AG08395 (cell line): ENCODE measurements around the gene PNKP.

Source experiments
- DNase-seq: peaks from one replicate; pipeline ENCODE4 v3.0.0; 2012; ENCODE audit warnings: mixed read lengths, low spot score

PNKP gene

DNA sequence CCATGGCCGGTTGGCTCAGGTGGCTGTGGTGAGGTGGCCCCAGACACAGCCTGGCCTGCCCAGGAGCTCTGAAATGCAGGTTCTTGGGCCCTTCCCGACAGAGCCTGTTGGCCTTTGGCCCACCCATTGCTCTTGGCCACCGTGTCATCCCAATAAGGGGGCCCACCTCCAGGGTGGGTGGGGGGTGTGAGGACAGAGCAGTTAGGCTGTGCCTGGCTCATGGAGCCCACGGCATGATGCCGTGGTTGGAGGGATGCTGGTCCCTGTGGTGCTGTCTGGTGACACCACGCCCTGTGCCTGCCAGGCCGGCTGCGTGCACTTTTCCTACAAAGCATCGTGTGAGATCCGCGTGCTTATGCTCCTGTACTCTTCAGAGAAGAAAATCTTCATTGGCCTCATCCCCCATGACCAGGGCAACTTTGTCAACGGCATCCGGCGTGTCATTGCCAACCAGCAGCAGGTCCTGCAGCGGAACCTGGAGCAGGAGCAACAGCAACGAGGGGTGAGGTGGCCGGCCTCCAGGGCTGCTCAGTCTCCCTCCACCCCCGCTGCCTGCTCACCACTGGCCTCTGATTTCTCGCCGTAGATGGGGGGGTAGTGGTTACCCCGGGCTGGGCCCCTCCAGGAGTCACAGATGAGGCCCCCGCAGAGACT is 7.6 kb downstream of the PNKP start:
- DNase-seq = no peak

- DNase-seq = no peak
Observed at GRCh38 chr19:49858088-49858985, 9.0 kb downstream of the PNKP start.

DNA sequence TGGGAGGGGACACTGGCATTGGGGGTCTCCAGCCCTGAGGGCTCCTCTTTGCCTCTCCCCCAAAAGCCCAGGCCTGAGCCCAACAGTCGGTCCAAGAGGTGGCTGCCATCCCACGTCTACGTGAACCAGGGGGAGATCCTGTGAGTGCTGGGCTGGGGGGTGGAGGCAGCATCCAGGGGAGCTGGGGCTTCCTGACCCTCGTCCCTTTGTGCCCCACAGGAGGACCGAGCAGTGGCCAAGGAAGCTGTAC is 9.6 kb downstream of the PNKP start:
- no peak for DNase-seq

- DNase-seq = no peak
Observed at GRCh38 chr19:49857061-49857837, 10.1 kb downstream of the PNKP start.

DNA sequence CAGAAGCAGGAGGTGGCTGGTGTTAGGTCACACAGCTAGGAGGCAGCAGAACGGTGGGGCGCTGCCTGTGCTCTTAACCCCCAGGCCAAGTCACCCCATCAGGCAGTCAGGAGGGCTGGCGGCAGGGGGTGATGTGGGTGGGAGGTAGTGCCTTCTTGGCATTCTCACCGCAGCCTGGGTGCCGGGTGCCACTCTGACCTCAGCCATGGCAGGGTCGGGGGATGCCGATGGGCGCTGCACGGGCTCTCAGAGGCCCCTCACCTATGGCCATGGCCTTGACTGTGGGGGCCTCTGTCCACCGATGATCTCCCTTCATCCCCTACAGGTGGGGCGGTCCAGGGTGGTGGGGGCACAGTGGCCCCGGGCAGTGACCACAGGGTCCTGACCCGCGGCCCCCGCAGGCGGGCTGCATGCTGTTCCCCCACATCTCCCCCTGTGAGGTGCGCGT is 10.8 kb downstream of the PNKP start:
- no peak for DNase-seq

DNA sequence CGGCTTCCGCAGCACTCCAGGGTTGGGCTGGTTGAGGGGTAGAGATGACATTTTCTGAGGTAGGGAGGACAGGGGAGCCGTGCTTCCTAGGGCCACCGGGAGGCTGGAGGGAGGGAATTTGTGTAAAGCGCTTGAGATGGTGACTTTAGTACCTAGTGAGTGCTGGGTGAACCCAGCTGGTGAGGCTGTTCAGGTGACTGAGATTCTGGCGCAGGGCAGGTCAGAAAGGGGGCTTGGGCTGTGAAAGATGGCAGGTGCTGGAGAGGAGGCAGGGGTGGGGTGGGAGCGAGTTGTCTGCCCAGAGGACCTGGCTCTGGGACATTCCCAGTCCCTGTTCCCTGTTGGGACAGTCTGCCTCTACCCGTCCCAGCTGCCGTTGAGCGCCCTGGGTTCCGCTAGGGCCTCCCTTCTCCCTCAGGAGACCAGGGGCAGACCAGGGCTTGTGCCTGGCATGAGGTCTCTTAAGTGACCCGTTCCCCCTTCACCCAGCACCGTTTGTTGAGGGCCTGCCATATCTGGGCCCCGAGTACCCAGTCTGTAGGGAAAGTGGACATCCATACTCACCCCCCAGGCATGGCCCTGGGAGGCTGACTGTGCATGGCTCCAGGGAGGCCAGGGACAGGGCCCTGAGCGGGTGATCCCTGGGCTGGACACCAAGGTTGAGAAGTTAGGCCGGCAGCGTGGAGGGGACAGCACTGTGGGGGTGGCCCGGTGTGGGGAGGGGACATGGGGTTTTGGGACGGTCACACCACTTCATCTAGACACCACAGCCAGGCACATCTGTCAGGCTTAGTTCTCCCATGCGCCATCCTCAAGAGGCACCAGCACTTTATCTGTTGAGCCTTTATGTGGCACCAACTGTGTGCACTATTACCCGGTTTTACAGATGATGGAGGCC is 11.5 kb downstream of the PNKP start:
- no peak for DNase-seq

- no peak for DNase-seq
Observed at GRCh38 chr19:49855277-49855675, 12.1 kb downstream of the PNKP start.

DNA sequence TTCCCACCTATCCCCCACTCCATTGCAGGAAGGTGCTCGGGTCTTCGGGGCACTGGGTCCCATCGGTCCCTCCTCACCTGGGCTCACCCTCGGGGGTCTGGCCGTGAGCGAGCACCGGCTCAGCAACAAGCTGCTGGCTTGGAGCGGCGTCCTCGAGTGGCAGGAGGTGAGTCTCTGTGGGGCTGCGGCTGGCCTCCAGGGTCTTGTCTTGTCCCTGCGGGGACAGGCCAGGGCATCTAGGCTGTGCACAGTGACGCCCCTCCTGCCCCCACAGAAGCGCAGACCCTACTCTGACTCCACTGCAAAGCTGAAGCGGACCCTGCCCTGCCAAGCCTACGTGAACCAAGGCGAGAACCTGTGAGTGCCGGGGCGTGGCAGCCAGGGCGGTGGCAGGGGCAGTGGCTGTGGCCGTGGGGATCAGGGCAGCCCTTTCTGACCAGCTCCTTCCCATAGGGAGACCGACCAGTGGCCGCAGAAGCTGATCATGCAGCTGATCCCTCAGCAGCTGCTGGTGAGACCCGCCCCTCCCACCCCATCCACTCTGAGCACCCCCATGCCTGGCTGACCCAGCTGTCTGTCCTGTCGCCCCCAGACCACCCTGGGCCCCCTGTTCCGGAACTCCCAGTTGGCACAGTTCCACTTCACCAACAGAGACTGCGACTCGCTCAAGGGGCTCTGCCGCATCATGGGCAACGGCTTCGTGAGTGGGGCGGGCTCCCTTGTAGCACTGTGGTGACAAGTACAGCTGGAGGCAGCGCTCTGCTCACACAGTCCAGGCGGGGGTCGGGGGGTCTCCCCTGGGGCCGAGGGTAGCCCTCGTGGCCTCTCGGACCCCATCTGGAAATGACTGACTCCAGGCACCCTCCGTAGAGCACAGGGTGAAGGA is 12.8 kb downstream of the PNKP start:
- DNase-seq = no peak

- DNase-seq = no peak
Observed at GRCh38 chr19:49853852-49854377, 13.5 kb downstream of the PNKP start.

- no peak for DNase-seq
Observed at GRCh38 chr19:49852631-49853126, 14.7 kb downstream of the PNKP start.

- DNase-seq = no peak
Observed at GRCh38 chr19:49851456-49852259, 15.7 kb downstream of the PNKP start.

GRCh38 chr19:49850487-49851342 is 16.7 kb downstream of the PNKP start, which contains the start of gene PTOV1:
PTOV1 (plus strand) TSS chr19:49851159.
- peak; percentile 98 for DNase-seq

DNA sequence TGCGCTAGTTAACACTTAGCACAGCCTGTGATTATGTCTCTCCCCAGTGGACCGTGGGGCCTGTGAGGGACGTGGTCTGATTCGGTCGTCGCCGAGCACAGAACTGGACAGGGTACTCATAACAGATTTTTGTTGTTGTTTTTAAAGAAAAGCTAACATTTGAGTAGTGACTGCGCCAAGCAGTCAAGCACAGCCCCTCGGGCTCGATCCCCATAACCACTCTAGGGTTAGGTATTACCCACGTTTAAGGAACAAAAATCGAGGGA is 17.2 kb downstream of the PNKP start:
- no peak for DNase-seq

DNA sequence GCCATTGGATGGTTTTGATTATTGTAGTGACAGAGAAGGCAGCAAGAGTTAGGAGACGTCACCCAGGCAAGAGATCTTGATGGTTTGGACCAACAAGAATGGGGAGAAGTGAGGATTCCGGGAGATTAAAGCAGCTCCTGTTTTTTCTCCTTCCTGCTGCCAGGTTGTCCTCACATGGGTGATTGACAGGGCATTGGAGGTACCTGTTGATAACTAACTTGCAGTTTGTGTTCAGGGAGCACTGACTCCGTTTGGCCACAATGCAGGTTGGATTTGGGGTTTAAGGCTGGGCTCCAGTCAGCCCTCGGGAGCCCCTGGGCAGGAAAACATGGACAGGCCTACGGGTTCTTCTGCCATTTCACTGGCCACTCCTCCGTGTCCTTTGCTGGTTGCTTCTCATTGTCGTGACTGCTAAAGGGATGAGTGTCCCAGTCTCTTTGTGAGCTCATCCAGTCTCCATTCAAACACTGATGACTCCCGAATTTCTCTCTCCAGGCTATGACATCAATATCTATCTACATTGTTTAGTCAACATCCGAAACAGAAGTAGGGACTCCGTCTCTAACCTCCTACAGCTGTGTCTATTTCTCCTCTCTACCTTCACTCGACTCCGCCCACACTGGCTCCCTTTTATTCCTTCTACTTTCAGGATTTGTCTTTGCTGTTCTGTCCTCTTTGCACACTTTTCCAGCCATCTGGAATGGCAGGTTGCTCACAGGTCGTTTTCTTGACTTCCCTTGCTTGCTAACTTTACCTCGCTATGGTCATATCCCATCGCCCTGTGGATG is 17.7 kb downstream of the PNKP start:
- no peak for DNase-seq

DNA sequence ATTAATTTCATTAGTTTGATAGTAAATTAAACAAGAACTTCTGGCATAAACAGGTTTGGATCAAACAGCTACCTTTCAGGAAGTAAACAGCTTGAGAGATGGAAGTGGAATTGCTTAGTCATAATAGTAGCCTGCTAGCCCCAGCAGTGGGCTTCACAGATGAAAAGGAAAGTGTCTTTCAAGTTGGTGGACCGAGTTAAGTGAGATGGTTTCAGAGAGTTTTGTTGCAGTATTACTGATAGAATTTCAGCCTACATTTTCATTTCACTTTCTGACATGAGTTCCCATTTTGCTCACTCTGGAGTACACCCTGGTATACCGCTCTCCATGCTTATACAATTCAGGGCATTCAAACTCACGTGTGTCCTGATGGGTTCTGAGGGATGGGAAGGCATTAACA is 18.4 kb downstream of the PNKP start:
- no peak for DNase-seq

DNA sequence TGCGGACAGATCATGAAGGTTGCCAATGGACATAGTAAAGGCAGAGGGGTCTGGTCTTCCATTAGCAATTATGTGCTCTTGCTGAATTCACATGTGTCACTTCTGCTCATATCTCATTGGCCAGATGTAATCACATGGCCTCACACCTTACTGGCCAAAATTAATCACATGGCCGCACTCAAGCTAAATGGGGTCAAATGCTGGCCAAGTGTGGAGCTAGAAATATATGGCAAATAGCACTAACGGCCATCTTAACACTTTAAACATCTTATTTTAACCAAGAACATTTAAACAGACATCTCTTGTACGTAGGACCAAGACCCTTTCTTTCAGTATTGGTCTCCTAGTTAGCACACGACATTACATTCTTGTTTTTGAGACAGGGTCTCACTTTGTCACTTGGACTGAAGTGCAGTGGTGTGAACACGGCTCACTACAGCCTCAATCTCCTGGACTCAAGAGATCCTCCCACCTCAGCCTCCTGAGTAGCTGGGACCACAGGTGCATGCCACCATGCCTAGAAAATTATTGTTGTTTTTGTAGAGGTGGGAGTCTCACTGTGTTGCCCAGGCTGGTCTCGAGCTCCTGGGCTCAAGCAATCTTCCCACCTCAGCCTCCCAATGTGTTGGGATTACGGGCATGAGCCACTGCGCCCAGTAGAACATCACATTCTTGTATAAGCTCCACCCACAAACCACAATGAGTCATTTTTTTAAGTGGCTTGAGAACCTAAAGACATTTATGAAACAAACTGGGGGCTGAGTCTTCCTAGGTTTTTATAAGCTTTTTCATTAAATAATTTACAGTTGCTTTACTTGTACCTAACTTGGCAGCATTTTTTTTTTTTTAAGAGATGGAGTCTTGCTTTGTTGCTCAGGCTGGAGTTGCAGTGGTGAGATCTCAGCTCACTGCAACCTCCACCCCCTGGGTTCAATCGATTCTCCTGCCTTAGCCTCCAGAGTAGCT is 19.4 kb downstream of the PNKP start:
- DNase-seq = peak; percentile 59

DNA sequence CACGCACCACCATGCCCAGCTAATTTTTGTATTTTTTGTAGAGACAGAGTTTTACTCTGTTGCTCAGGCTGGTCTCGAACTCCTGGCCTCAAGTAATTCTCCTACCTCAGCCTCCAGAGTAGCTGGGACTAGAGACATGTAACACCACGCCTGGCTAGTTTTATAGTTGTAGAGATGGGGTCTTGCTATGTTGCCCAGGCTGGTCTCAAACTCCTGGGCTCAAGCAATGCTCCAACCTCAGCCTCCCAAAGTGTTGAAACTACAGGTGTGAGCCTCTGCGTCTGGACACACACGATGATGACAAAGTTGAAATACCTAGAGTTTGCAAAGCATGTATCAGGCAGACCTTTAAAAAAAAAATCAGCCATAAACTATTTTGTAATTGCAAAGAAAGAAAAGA is 21.0 kb downstream of the PNKP start:
- no peak for DNase-seq
